ENCODE results near the gene VSIG10.

Gene VSIG10

GRCh38 chr12:118135788-118136558, 32.2 kb upstream of the VSIG10 start, which contains the start of gene PEBP1 (continued):
- TF ChIP-seq ZNF280D (tag by site-specific recombination; IDR thresholded peaks at IDR 0.05) (no peak), ZNF280C (tag by site-specific recombination; IDR thresholded peaks at IDR 0.05) (no peak), HOXA7 (CRISPR knock-in tag; IDR thresholded peaks at IDR 0.05; ENCODE audit: borderline replicate concordance) (no peak), ZNF670 (tag by site-specific recombination; IDR thresholded peaks at IDR 0.05; ENCODE audit: low read depth) (no peak), ZNF239 (tag by site-specific recombination; IDR thresholded peaks at IDR 0.05) (no peak), ZSCAN30 (tag by site-specific recombination; IDR thresholded peaks at IDR 0.05) (peak; percentile 34; the same call in 1 of the 2 replicates), ZBTB48 (tag by site-specific recombination; IDR thresholded peaks at IDR 0.05) (peak; percentile 55; the same call in 1 of the 2 replicates), ZNF350 (tag by site-specific recombination; IDR thresholded peaks at IDR 0.05) (no peak), REPIN1 (tag by site-specific recombination; IDR thresholded peaks at IDR 0.05; ENCODE audit: low read depth) (no peak; the same call in 1 of the 2 replicates), ZNF600 (tag by site-specific recombination; IDR thresholded peaks at IDR 0.05) (peak; percentile 92), ZNF16 (tag by site-specific recombination; IDR thresholded peaks at IDR 0.05; ENCODE audit: low read depth) (no peak), SETDB1 (IDR thresholded peaks at IDR 0.05; ENCODE audit: insufficient read length, low read length) (peak; percentile 3), ZNF248 (tag by site-specific recombination; IDR thresholded peaks at IDR 0.05) (no peak), KLF17 (tag by site-specific recombination; IDR thresholded peaks at IDR 0.05) (peak; percentile 35; the same call in 1 of the 2 replicates), ZNF626 (tag by site-specific recombination; IDR thresholded peaks at IDR 0.05) (no peak), GLI2 (tag by site-specific recombination; IDR thresholded peaks at IDR 0.05; ENCODE audit: borderline replicate concordance, low read depth) (no peak), ZNF843 (tag by site-specific recombination; IDR thresholded peaks at IDR 0.05) (peak; percentile 68), ZNF169 (tag by site-specific recombination; IDR thresholded peaks at IDR 0.05) (no peak), ZFP69B (tag by site-specific recombination; IDR thresholded peaks at IDR 0.05) (peak; percentile 78), ZNF623 (tag by site-specific recombination; IDR thresholded peaks at IDR 0.05) (no peak), FEZF1 (tag by site-specific recombination; IDR thresholded peaks at IDR 0.05) (no peak), ZNF837 (tag by site-specific recombination; IDR thresholded peaks at IDR 0.05) (peak; percentile 66; the same call in 1 of the 2 replicates), TSHZ1 (tag by site-specific recombination; IDR thresholded peaks at IDR 0.05; ENCODE audit: borderline replicate concordance) (no peak), ELK4 (IDR thresholded peaks at IDR 0.05; ENCODE audit: borderline replicate concordance, low read depth, low read length) (no peak), ZNF830 (tag by site-specific recombination; IDR thresholded peaks at IDR 0.05; ENCODE audit: low read depth) (no peak), ZXDB (tag by site-specific recombination; IDR thresholded peaks at IDR 0.05) (peak; percentile 69), YY1 (tag by site-specific recombination; IDR thresholded peaks at IDR 0.05) (no peak; the same call in none of the 2 replicates), ZNF549 (tag by site-specific recombination; IDR thresholded peaks at IDR 0.05) (no peak), ZFP37 (tag by site-specific recombination; IDR thresholded peaks at IDR 0.05) (peak; percentile 80; the same call in 1 of the 2 replicates), PRDM1 (tag by site-specific recombination; IDR thresholded peaks at IDR 0.05) (no peak; the same call in 1 of the 2 replicates)
